Peyer's patch (tissue), 4 donors: ENCODE data around the gene NOD1. TPM values are rescaled to one million over a fixed set of nuclear protein-coding genes. Genes with fewer than 3 reads are reported as not detected.

ENCODE experiments used
- DNase-seq, 3 donors: peaks; one replicate each; pipeline ENCODE4 v3.0.0-alpha.2; 2017 to 2019
- H3K27ac ChIP-seq, 4 donors: fragments of 200-600 bp; sonication (generic); one replicate each; pipeline ENCODE4 v1.5.1; 2016 to 2019
- H3K27me3 ChIP-seq, 2 donors: fragments of 200-600 bp; sonication (generic); one replicate each; pipeline ENCODE4 v1.5.1; 2019
- H3K36me3 ChIP-seq, 3 donors: fragments of 200-600 bp; sonication (generic); one replicate each; pipeline ENCODE4 v1.5.1; 2016 to 2019
- H3K4me1 ChIP-seq, 4 donors: fragments of 200-600 bp; sonication (generic); one replicate each; pipeline ENCODE4 v1.5.1; 2016 to 2019
- H3K4me3 ChIP-seq, 4 donors: fragments of 200-600 bp; sonication (generic); 1 replicate in 3 of 4; 2 replicates in 1 of 4; pipeline ENCODE4 v1.5.1; 2016 to 2019; ENCODE audit warnings: mild to moderate bottlenecking in 1 of 4
- H3K9me3 ChIP-seq, 4 donors: fragments of 200-600 bp; sonication (generic); one replicate each; pipeline ENCODE4 v1.5.1; 2016 to 2019; ENCODE audit warnings: mild to moderate bottlenecking in 1 of 4
- POLR2A ChIP-seq, 2 donors: fragments of 450-650 bp; IDR thresholded peaks; one replicate each; pipeline ENCODE4 v1.5.1; 2017; ENCODE audit warnings: antibody characterized with exemption in 2 of 2, mild to moderate bottlenecking in 2 of 2, moderate library complexity in 2 of 2
- total RNA-seq, 4 donors: library from RNA; depleted of rRNA; stranded (reverse); fragments of >200 nt; gene quantifications; one replicate each; pipeline ENCODE4 v1.1.0, GENCODE V29; 2016
- TF ChIP-seq, protein P1 (sequence below), 6 experiments: fragments of 450-650 bp in 4 of 6; fragments of 200-600 bp in 2 of 6; sonication (generic) in 1 of 6; IDR thresholded peaks; one replicate each; pipeline ENCODE4 v1.5.1; 2017 to 2019; ENCODE audit warnings: antibody characterized with exemption in 6 of 6, mild to moderate bottlenecking in 3 of 6, moderate library complexity in 1 of 6

Gene NOD1
- total RNA-seq, 4 donors from 2014 or later, result 4.0 to 29.7 (median 21.0) TPM

DNA sequence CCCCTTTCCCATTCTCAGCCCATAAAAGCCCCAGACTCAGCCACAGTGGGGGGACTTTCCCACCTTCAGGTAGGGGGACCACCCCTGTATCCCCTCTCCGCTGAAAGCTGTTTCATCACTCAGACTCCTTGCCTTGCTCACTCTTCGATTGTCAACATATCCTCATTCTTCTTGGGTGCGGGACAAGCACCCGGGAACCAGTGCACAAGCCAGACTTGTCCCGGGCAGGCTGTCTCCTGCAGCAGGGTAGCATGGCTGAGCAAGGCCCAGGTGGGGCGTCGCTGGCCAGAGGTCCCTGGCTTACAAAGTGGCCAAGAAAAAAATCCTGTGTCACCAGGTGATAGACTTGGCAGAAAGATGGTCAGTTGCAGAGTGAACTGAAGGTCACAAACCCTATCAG is 64.7 kb downstream of the NOD1 start:
- no peaks in the 10 kb centered on the region for H3K36me3 ChIP-seq
- TF ChIP-seq, protein P1, sequence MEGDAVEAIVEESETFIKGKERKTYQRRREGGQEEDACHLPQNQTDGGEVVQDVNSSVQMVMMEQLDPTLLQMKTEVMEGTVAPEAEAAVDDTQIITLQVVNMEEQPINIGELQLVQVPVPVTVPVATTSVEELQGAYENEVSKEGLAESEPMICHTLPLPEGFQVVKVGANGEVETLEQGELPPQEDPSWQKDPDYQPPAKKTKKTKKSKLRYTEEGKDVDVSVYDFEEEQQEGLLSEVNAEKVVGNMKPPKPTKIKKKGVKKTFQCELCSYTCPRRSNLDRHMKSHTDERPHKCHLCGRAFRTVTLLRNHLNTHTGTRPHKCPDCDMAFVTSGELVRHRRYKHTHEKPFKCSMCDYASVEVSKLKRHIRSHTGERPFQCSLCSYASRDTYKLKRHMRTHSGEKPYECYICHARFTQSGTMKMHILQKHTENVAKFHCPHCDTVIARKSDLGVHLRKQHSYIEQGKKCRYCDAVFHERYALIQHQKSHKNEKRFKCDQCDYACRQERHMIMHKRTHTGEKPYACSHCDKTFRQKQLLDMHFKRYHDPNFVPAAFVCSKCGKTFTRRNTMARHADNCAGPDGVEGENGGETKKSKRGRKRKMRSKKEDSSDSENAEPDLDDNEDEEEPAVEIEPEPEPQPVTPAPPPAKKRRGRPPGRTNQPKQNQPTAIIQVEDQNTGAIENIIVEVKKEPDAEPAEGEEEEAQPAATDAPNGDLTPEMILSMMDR (IDR thresholded peaks at IDR 0.05), result no peak
- TF ChIP-seq POLR2A (IDR thresholded peaks at IDR 0.05), result no peak
- DNase-seq, result no peak
- no peaks in the 10 kb centered on the region for H3K9me3 ChIP-seq
- H3K27me3 ChIP-seq, result no peaks in the 10 kb centered on the region
- H3K27ac ChIP-seq, result no peak overlapping the region
- no peaks in the 10 kb centered on the region for H3K4me1 ChIP-seq
- H3K4me3 ChIP-seq, result no peak overlapping the region

- Histone ChIP-seq H3K4me3 (no peak overlapping the region), H3K36me3 (no peaks in the 10 kb centered on the region), H3K27me3 (no peaks in the 10 kb centered on the region), H3K27ac (no peak overlapping the region), H3K9me3 (no peaks in the 10 kb centered on the region), H3K4me1 (no peaks in the 10 kb centered on the region)
- TF ChIP-seq, protein P1 (IDR thresholded peaks at IDR 0.05), result peak in 4 of 6 experiments; percentile 48 to 81 (median 74)
- no peak for TF ChIP-seq POLR2A (IDR thresholded peaks at IDR 0.05)
- DNase-seq, result peak in 1 of 3 donors; percentile 61
Observed at GRCh38 chr7:30412782-30413504, 65.6 kb downstream of the NOD1 start.

GRCh38 chr7:30411897-30412296 is 66.7 kb downstream of the NOD1 start:
- Histone ChIP-seq H3K36me3 (no peaks in the 10 kb centered on the region), H3K4me3 (no peak overlapping the region), H3K27ac (no peak overlapping the region), H3K9me3 (no peaks in the 10 kb centered on the region), H3K27me3 (no peaks in the 10 kb centered on the region), H3K4me1 (no peaks in the 10 kb centered on the region)
- TF ChIP-seq, protein P1 (IDR thresholded peaks at IDR 0.05), result no peak
- no peak for TF ChIP-seq POLR2A (IDR thresholded peaks at IDR 0.05)
- no peak for DNase-seq

GRCh38 chr7:30411173-30411572 is 67.4 kb downstream of the NOD1 start:
- Histone ChIP-seq H3K4me3 (no peak overlapping the region), H3K27me3 (no peaks in the 10 kb centered on the region), H3K36me3 (no peaks in the 10 kb centered on the region), H3K9me3 (no peaks in the 10 kb centered on the region), H3K27ac (no peak overlapping the region), H3K4me1 (no peaks in the 10 kb centered on the region)
- TF ChIP-seq, protein P1 (IDR thresholded peaks at IDR 0.05), result no peak
- TF ChIP-seq POLR2A (IDR thresholded peaks at IDR 0.05), result no peak
- no peak for DNase-seq

DNA sequence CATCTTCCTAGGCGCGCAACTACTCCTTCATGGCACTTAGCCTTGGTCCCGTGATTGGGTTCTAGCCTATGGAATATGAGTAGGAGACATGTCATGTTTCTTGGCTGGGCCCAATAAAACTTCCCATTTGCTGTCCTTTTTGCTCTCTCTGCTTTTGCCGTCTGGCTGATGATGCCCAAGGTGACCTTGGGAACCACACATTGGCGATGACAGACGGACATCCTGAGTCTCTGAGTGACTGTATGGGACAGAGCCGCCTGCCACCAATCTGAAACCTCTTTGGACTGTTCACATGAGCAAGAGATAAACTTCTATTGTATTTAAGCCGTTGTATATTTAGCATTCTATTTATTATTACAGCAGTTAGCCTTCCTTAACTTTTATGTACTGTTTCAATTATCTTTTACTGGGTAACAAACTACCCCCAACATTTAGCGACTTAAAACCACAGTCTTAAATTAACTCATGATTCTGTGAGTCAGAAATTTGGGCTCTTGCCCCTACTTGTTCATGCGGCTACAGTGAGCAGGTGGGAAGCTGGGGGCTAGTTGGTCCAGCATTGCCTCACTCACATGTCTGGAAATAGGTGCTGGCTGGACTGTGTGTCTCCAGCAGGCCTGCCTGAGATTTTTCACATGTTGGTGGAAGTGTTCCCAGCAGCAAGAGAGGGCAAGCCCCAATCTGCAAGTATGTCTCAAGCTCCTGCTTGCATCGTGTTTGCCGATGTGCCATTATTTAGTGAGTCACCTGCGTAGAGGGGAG is 71.7 kb downstream of the NOD1 start:
- Histone ChIP-seq H3K9me3 (no peaks in the 10 kb centered on the region), H3K4me1 (no peaks in the 10 kb centered on the region), H3K36me3 (peaks cover 0 to 9% (median 0%) of the 10 kb centered on the region in 3 donors), H3K27me3 (no peaks in the 10 kb centered on the region), H3K4me3 (no peak overlapping the region), H3K27ac (no peak overlapping the region)
- DNase-seq, result no peak
- TF ChIP-seq, protein P1 (IDR thresholded peaks at IDR 0.05), result no peak
- TF ChIP-seq POLR2A (IDR thresholded peaks at IDR 0.05), result no peak
